SU-DHL-6 (cell line): Measurements from ENCODE around the gene CFB.
"Not testable (repeated sequence)": the region's sequence is repeated elsewhere in the genome, so short reads cannot be mapped to it uniquely, and the experiment has no call there.

ENCODE experiments used
- CTCF ChIP-seq: fragments of 200-600 bp; sonication (generic); IDR thresholded peaks from one replicate; pipeline ENCODE4 v1.5.1; 2017; ENCODE audit warnings: antibody characterized with exemption, mild to moderate bottlenecking, low read length, moderate library complexity; ENCODE audit not compliant: insufficient read depth, poor library complexity, severe bottlenecking
- EZH2phosphoT487 ChIP-seq: fragments of 200-600 bp; sonication (generic), shearing (Covaris generic); conservative IDR thresholded peaks from 2 replicates; pipeline ENCODE4 v1.6.1; 2018; ENCODE audit warnings: mild to moderate bottlenecking, antibody characterized with exemption, low read length, moderate library complexity, mixed read lengths

DNA sequence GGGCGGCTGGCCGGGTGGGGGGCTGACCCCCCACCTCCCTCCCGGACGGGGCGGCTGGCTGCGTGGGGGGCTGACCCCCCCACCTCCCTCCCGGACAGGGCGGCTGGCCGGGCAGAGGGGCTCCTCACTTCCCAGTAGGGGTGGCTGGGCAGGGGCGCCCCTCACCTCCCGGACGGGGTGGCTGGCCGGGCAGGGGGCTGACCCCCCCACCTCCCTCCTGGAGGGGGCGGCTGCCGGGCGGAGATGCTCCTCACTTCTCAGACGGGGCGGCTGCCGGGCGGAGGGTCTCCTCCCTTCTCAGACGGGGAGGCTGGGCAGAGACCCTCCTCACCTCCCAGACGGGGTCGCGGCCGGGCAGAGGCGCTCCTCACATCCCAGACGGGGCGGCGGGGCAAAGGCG lies 30.2 kb downstream of the CFB start:
- TF ChIP-seq CTCF, EZH2phosphoT487: not testable (repeated sequence)
